Esophagus (tissue), 2 donors: ENCODE data around the gene REM2. TPM values are rescaled to one million over a fixed set of nuclear protein-coding genes. Genes with fewer than 3 reads are reported as not detected.

Experiments
- polyA plus RNA-seq, 2 donors: library from polyadenylated mRNA; stranded (reverse); fragments of 200-250 nt; gene quantifications; one replicate each; pipeline ENCODE4 v1.2.3, GENCODE V29; 2013
- donor health status: healthy with polysubstance abuse.
- donor health status: Bipolar disorder and iron deficiency.

Gene REM2
- polyA plus RNA-seq, 2 donors = 0.31 to 1.1 TPM

Other genes starting within 250 kb of the REM2 start
- not detected for gene OR6J1, start 238.9 kb upstream of the REM2 start, polyA plus RNA-seq
- 10 to 100 TPM; 51.6 to 88.9 TPM for gene OXA1L, start 116.5 kb upstream of the REM2 start, polyA plus RNA-seq
- 1 to 10 TPM in 1 of 2 donors, under 1 TPM in 1; 0.98 to 1.5 TPM for gene SLC7A7, start 67.8 kb upstream of the REM2 start, polyA plus RNA-seq
- gene MRPL52, start 53.3 kb upstream of the REM2 start, polyA plus RNA-seq = 100 to 1,000 TPM in 1 of 2 donors, 10 to 100 TPM in 1; 99.8 to 182 TPM
- gene MMP14, start 46.6 kb upstream of the REM2 start, polyA plus RNA-seq = 10 to 100 TPM; 54.1 to 81.6 TPM
- 100 to 1,000 TPM in 1 of 2 donors, 10 to 100 TPM in 1; 69.8 to 129 TPM for gene LRP10, start 11.5 kb upstream of the REM2 start, polyA plus RNA-seq
- 10 to 100 TPM; 21.2 to 35.8 TPM for gene RBM23, start 35.9 kb downstream of the REM2 start, polyA plus RNA-seq
- 10 to 100 TPM; 31.4 to 47.1 TPM for gene PRMT5, start 46.2 kb downstream of the REM2 start, polyA plus RNA-seq
- 10 to 100 TPM; 17.0 to 23.5 TPM for gene HAUS4, start 73.9 kb downstream of the REM2 start, polyA plus RNA-seq
- gene AJUBA, start 99.3 kb downstream of the REM2 start, polyA plus RNA-seq = 10 to 100 TPM; 16.5 to 19.7 TPM
- gene C14orf93, start 126.9 kb downstream of the REM2 start, polyA plus RNA-seq = 1 to 10 TPM; 4.7 to 6.1 TPM
- 100 to 1,000 TPM in 1 of 2 donors, 10 to 100 TPM in 1; 35.1 to 136 TPM for gene PSMB5, start 151.7 kb downstream of the REM2 start, polyA plus RNA-seq
- not detected for gene PSMB11, start 159.0 kb downstream of the REM2 start, polyA plus RNA-seq
- 1 to 10 TPM; 4.2 to 7.4 TPM for gene CDH24, start 174.3 kb downstream of the REM2 start, polyA plus RNA-seq
- 100 to 1,000 TPM in 1 of 2 donors, 10 to 100 TPM in 1; 70.5 to 136 TPM for gene ACIN1, start 211.9 kb downstream of the REM2 start, polyA plus RNA-seq
- 10 to 100 TPM; 14.9 to 38.4 TPM for gene C14orf119, start 212.3 kb downstream of the REM2 start, polyA plus RNA-seq
- gene CIROP, start 221.8 kb downstream of the REM2 start, polyA plus RNA-seq = under 1 TPM in 1 of 2 donors, not detected in 1; 0.01 TPM
- under 1 TPM in 1 of 2 donors, not detected in 1; 0.02 TPM for gene CEBPE, start 236.0 kb downstream of the REM2 start, polyA plus RNA-seq